Colonic mucosa (tissue), 4 donors: ENCODE measurements around the gene CACNA2D4. TPM values are rescaled to one million over a fixed set of nuclear protein-coding genes. Genes with fewer than 3 reads are reported as not detected.

Experiments used
- DNase-seq: peaks from one replicate; pipeline ENCODE4 v3.0.0-alpha.2; 2020
- H3K27ac ChIP-seq: fragments of 200-600 bp; one replicate; pipeline ENCODE4 v1.8.0; 2021
- H3K27me3 ChIP-seq: fragments of 200-600 bp; one replicate; pipeline ENCODE4 v1.8.0; 2021
- H3K36me3 ChIP-seq: fragments of 200-600 bp; one replicate; pipeline ENCODE4 v1.8.0; 2021
- H3K4me1 ChIP-seq: fragments of 200-600 bp; one replicate; pipeline ENCODE4 v1.8.0; 2021; ENCODE audit warnings: mild to moderate bottlenecking
- H3K4me3 ChIP-seq: fragments of 200-600 bp; one replicate; pipeline ENCODE4 v1.8.0; 2021
- H3K9ac ChIP-seq, 2 donors: one replicate each; pipeline ENCODE4 v1.7.0; 2013; ENCODE audit warnings: control low read depth in 2 of 2, low read depth in 2 of 2, low read length in 2 of 2
- H3K9me3 ChIP-seq: fragments of 200-600 bp; one replicate; pipeline ENCODE4 v1.8.0; 2021
- intact Hi-C: fragments of 100-400 bp; cut with DNase I; formaldehyde crosslinking; loops from one replicate; pipeline ENCODE4 v1.14.1; 2022
- total RNA-seq, 2 donors: library from RNA; stranded (reverse); fragmentation: NEBNext Ultra II Directional in 1 of 2; extraction: Animal tissue kit (Norgen Biotek cat#: 25700) in 1 of 2; gene quantifications; one replicate each; pipeline ENCODE4 v1.2.1, GENCODE V29; 2021
- TF ChIP-seq, protein P1 (sequence below): fragments of 200-600 bp; IDR thresholded peaks from one replicate; pipeline ENCODE4 v1.8.0; 2022; ENCODE audit warnings: antibody characterized with exemption, mild to moderate bottlenecking
- donor health status: healthy.
- donor health status: DM: no; HTN: no; CAD: no.
- donor health status: DM: no; HTN: no; CAD: no.

Gene CACNA2D4, protein sequence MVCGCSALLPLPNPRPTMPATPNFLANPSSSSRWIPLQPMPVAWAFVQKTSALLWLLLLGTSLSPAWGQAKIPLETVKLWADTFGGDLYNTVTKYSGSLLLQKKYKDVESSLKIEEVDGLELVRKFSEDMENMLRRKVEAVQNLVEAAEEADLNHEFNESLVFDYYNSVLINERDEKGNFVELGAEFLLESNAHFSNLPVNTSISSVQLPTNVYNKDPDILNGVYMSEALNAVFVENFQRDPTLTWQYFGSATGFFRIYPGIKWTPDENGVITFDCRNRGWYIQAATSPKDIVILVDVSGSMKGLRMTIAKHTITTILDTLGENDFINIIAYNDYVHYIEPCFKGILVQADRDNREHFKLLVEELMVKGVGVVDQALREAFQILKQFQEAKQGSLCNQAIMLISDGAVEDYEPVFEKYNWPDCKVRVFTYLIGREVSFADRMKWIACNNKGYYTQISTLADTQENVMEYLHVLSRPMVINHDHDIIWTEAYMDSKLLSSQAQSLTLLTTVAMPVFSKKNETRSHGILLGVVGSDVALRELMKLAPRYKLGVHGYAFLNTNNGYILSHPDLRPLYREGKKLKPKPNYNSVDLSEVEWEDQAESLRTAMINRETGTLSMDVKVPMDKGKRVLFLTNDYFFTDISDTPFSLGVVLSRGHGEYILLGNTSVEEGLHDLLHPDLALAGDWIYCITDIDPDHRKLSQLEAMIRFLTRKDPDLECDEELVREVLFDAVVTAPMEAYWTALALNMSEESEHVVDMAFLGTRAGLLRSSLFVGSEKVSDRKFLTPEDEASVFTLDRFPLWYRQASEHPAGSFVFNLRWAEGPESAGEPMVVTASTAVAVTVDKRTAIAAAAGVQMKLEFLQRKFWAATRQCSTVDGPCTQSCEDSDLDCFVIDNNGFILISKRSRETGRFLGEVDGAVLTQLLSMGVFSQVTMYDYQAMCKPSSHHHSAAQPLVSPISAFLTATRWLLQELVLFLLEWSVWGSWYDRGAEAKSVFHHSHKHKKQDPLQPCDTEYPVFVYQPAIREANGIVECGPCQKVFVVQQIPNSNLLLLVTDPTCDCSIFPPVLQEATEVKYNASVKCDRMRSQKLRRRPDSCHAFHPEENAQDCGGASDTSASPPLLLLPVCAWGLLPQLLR
- total RNA-seq = 1 to 10 TPM; 3.3 to 3.7 TPM

DNA sequence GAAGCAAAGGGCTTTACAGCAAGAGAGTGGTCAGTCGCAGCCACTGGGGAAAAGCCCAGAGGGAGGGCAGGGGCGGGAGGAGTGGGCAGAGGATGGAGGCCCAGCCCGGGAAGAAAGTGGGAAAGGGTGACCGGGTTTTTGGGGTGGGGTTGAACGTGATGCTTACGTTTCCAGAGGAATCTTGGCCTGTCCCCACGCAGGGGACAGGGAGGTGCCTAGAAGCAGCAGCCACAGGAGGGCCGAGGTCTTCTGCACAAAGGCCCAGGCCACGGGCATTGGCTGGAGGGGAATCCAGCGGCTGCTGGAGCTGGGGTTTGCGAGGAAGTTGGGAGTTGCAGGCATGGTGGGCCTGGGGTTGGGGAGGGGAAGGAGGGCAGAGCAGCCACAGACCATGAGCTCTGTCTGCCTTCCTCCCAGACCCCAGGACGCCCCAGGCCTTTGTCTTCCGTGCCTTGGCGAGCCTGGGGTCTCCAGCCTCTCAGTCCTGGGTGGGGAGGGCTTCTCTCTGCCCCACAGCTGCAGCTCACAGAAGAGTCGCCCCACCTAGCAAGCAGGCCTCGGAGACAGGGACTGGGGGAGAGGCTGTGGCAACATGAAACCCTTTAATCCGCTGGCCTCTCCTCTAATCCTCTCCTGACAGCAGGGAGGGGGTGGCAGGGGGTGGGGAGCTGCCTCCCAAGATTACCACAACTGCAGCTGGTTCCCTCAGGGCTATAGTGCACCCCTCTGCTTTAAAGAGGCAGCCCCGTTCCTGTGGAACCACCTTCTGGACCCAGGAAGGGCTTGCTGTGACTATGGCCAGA is at the start of gene CACNA2D4:
CACNA2D4 (minus strand) TSS at position 572 of the 803 bp plus-strand sequence; CDS start at position 393, 179 bp downstream.
- H3K4me1 ChIP-seq = no peaks in the 10 kb centered on the region
- peak within 1 kb of the TSS; percentile 16 for H3K4me3 ChIP-seq
- DNase-seq = peak; percentile 15
- TF ChIP-seq, protein P1, sequence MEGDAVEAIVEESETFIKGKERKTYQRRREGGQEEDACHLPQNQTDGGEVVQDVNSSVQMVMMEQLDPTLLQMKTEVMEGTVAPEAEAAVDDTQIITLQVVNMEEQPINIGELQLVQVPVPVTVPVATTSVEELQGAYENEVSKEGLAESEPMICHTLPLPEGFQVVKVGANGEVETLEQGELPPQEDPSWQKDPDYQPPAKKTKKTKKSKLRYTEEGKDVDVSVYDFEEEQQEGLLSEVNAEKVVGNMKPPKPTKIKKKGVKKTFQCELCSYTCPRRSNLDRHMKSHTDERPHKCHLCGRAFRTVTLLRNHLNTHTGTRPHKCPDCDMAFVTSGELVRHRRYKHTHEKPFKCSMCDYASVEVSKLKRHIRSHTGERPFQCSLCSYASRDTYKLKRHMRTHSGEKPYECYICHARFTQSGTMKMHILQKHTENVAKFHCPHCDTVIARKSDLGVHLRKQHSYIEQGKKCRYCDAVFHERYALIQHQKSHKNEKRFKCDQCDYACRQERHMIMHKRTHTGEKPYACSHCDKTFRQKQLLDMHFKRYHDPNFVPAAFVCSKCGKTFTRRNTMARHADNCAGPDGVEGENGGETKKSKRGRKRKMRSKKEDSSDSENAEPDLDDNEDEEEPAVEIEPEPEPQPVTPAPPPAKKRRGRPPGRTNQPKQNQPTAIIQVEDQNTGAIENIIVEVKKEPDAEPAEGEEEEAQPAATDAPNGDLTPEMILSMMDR = no peak
- no peaks in the 10 kb centered on the region for H3K27me3 ChIP-seq
- peak within 1 kb of the TSS; percentile 40 for H3K27ac ChIP-seq
- intact Hi-C loops = loop anchor here (5.0 kb wide), 1 partner anchor 96 kb away; the partner anchor contains the start of gene LRTM2
- H3K9ac ChIP-seq = peak within 1 kb of the TSS in 1 of 2 donors; percentile 57
- no peaks in the 10 kb centered on the region for H3K36me3 ChIP-seq
- no peaks in the 10 kb centered on the region for H3K9me3 ChIP-seq

DNA sequence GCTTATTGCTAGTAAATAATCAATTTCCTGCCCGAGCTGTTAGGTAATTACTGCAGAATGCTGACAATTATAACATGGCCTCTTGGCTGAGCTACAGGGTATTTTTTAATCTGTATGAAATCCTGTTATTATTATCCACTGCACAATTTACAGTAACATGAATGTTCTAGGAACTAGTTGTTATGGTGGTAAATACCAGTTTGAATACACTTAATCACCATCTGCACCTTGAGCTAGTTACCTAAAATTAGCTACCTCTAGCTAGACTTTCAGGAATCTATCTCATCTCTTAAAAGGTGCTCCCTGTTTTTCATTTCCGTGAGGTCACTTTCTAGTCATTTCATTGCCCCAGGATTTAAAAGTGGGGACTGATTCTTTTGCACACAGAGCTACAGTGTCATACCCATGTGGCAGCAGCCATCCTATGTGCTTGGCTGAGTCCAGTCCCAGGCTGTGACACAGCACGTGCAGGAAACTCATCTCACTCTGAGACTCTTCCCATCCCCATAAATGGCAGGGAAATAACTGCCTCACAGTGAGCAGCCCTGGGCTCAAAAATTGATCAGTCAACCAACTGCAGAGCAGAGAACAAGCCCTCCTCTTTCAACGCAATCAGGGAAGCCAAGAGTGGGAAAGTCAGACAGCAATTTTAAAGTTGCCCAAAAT is 48.2 kb upstream of the CACNA2D4 start:
- no peak overlapping the region for H3K4me3 ChIP-seq
- no peak overlapping the region for H3K27ac ChIP-seq
- DNase-seq = no peak
- no peak overlapping the region for H3K9ac ChIP-seq
- intact Hi-C loops = no loop called here
- TF ChIP-seq, protein P1 = no peak
- no peaks in the 10 kb centered on the region for H3K36me3 ChIP-seq
- no peaks in the 10 kb centered on the region for H3K27me3 ChIP-seq
- H3K4me1 ChIP-seq = no peaks in the 10 kb centered on the region
- no peaks in the 10 kb centered on the region for H3K9me3 ChIP-seq

DNA sequence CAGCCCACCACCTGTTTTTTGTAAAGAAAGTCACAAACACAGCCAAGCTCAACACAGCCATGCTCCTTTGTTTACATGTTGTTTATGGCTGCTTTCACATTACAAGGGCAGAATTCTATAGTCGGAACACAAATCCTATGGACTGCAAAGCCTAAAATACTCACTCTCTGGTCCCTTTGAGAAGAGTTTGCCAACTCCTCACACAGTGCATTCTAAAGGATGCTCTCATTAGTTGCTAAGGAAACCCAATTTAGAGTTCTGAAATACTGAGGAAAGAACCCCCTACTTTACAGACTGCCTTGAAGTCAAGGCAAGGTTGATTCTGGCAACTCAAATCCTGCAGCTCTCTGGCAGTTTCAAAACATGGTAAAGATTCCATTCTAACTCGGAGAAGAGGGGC is 47.5 kb upstream of the CACNA2D4 start:
- Histone ChIP-seq H3K4me1 (no peaks in the 10 kb centered on the region), H3K36me3 (no peaks in the 10 kb centered on the region), H3K27me3 (no peaks in the 10 kb centered on the region), H3K4me3 (no peak overlapping the region), H3K9ac (no peak overlapping the region), H3K27ac (no peak overlapping the region), H3K9me3 (no peaks in the 10 kb centered on the region)
- DNase-seq = no peak
- TF ChIP-seq, protein P1 = no peak
- intact Hi-C loops = no loop called here

DNA sequence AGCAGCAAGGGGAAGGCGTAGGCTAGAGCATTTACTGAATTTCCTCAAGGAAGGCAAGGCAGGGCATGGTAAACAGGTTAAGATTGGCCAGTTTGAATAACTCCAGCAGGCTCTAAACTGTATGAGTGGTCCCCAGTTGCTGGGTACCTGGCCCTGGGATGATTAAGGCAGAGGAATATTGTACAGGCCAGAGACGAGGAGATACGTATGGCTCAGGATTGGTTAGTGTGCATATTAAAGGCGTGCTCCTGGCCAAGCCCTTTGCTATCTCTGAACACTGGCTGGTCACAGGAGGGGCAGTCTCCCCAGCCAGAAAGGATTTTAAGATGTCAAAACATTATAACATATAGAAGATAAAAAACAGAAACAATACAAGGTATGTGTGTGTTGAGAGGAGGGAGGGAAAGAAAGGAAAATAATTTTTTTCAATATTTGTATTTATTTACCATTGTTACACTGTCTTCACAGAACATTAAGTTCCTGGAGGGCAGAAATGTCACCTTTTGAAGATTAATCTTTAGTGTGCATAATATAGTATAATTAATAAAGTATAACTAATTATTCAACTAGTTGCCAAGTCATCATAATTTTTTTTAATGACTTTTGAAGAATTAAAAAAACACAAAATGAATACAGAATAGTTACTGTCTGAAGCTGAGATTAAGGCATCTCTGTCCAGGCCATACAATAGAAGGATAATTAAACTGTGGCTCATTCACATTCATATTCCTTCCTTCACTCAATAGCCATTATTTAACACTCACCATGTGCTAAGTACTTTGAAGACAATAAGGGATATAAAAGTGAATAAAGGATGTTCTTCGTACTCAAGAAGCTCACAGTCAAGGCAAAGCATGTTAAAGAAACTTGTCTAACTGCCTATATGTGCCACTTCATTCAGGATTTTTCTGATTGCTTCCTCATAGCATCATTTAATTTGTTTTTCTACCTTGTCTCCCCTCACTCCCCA is 43.9 kb upstream of the CACNA2D4 start:
- intact Hi-C loops = no loop called here
- no peak overlapping the region for H3K9ac ChIP-seq
- H3K9me3 ChIP-seq = no peaks in the 10 kb centered on the region
- H3K4me3 ChIP-seq = no peak overlapping the region
- H3K4me1 ChIP-seq = no peaks in the 10 kb centered on the region
- H3K27me3 ChIP-seq = no peaks in the 10 kb centered on the region
- H3K27ac ChIP-seq = no peak overlapping the region
- H3K36me3 ChIP-seq = no peaks in the 10 kb centered on the region
- DNase-seq = no peak
- TF ChIP-seq, protein P1 = no peak
